ENCODE data around the gene GRIK3. TPM values are rescaled to one million over a fixed set of nuclear protein-coding genes. Genes with fewer than 3 reads are reported as not detected.

The GRIK3 gene
- total RNA-seq, 1 experiment from 2014 or later: 5.5 TPM

DNA sequence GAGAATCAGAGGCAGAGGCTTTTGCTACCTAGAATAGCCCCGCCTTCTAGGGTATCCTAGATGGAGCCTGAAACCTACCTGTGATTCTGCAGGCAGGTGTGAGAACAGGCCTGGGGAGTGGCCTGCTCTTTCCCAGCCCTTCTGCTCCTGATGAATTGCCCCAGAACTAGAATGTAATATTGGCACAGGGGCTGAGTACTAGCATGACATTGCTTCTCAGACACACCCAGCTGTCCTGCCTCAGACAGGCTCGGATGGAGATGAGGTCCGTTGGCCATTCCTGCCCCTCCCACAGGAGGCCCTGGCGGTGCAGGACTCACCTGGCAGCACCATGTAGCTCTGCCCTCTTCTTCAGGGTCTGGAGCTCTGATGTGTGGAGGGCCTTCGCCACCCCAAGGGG is 237.6 kb downstream of the GRIK3 start (continued):
- no peak for TF ChIP-seq GABPB1 (CRISPR knock-in tag; IDR thresholded peaks at IDR 0.05)
- TF ChIP-seq SP1 (CRISPR knock-in tag; conservative IDR thresholded peaks at IDR 0.05): no peak

DNA sequence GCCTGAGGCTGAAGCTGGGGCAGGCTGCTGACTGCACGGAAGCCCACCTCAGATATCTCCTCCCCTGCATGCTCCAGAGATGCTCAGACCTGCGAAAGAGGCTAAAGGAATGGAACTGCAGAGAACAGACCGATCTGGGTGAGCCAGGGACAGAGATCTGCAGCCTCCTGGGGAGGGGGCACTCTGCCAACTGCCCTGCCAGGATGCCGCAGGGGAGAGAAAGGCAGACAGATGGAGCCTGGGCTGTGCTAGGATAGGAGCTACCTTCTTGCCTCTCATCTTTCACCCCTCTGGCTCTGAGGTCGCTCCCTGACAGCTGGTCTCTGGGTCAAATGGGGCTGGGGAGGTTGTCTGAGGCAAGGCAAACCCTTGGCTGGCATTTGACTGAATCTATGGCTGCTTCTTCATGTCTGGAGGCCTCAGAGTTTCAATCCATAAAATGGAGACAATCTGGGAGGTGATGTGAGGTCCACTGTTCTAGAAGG is 238.2 kb downstream of the GRIK3 start:
- H3K27me3 Mint-ChIP-seq (ENCODE audit: low read depth): peaks cover 5% of the 10 kb centered on the region; the same call in 1 of the 2 replicates
- ChIA-PET CTCF (no interaction called here), POLR2A (no interaction called here)
- H3K9me3 Mint-ChIP-seq: peaks cover 11% of the 10 kb centered on the region; the same call in 1 of the 2 replicates
- H3K4me1 Mint-ChIP-seq: 0 out of 2 replicates have a peak, but pooled peaks cover 2% of the 10 kb centered on the region
- ATAC-seq: no peak
- no peak for DNase-seq (ENCODE audit: low spot score)
- H3K4me3 Mint-ChIP-seq: no peak overlapping the region
- no peak overlapping the region for H3K27ac Mint-ChIP-seq
- no peaks in the 10 kb centered on the region for H3K36me3 Mint-ChIP-seq
- TF ChIP-seq JUN (CRISPR knock-in tag; IDR thresholded peaks at IDR 0.05) (no peak), ZNF423 (CRISPR knock-in tag; IDR thresholded peaks at IDR 0.05) (no peak), GABPB1 (CRISPR knock-in tag; IDR thresholded peaks at IDR 0.05) (no peak)
- TF ChIP-seq, protein P1, sequence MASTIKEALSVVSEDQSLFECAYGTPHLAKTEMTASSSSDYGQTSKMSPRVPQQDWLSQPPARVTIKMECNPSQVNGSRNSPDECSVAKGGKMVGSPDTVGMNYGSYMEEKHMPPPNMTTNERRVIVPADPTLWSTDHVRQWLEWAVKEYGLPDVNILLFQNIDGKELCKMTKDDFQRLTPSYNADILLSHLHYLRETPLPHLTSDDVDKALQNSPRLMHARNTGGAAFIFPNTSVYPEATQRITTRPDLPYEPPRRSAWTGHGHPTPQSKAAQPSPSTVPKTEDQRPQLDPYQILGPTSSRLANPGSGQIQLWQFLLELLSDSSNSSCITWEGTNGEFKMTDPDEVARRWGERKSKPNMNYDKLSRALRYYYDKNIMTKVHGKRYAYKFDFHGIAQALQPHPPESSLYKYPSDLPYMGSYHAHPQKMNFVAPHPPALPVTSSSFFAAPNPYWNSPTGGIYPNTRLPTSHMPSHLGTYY (CRISPR knock-in tag; IDR thresholded peaks at IDR 0.05): no peak
- TF ChIP-seq, protein P2, sequence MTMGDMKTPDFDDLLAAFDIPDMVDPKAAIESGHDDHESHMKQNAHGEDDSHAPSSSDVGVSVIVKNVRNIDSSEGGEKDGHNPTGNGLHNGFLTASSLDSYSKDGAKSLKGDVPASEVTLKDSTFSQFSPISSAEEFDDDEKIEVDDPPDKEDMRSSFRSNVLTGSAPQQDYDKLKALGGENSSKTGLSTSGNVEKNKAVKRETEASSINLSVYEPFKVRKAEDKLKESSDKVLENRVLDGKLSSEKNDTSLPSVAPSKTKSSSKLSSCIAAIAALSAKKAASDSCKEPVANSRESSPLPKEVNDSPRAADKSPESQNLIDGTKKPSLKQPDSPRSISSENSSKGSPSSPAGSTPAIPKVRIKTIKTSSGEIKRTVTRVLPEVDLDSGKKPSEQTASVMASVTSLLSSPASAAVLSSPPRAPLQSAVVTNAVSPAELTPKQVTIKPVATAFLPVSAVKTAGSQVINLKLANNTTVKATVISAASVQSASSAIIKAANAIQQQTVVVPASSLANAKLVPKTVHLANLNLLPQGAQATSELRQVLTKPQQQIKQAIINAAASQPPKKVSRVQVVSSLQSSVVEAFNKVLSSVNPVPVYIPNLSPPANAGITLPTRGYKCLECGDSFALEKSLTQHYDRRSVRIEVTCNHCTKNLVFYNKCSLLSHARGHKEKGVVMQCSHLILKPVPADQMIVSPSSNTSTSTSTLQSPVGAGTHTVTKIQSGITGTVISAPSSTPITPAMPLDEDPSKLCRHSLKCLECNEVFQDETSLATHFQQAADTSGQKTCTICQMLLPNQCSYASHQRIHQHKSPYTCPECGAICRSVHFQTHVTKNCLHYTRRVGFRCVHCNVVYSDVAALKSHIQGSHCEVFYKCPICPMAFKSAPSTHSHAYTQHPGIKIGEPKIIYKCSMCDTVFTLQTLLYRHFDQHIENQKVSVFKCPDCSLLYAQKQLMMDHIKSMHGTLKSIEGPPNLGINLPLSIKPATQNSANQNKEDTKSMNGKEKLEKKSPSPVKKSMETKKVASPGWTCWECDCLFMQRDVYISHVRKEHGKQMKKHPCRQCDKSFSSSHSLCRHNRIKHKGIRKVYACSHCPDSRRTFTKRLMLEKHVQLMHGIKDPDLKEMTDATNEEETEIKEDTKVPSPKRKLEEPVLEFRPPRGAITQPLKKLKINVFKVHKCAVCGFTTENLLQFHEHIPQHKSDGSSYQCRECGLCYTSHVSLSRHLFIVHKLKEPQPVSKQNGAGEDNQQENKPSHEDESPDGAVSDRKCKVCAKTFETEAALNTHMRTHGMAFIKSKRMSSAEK (CRISPR knock-in tag; IDR thresholded peaks at IDR 0.05; ENCODE audit: borderline replicate concordance): no peak

GRCh38 chr1:36794460-36794859 is 239.9 kb downstream of the GRIK3 start:
- DNase-seq (ENCODE audit: low spot score): no peak
- H3K36me3 Mint-ChIP-seq: no peaks in the 10 kb centered on the region
- peaks cover 5% of the 10 kb centered on the region; the same call in 1 of the 2 replicates for H3K27me3 Mint-ChIP-seq (ENCODE audit: low read depth)
- H3K27ac Mint-ChIP-seq: no peak overlapping the region
- CTCF ChIA-PET: no interaction called here
- H3K4me3 Mint-ChIP-seq: no peak overlapping the region
- peaks cover 11% of the 10 kb centered on the region; the same call in 1 of the 2 replicates for H3K9me3 Mint-ChIP-seq
- POLR2A ChIA-PET: no interaction called here
- peaks cover 11% of the 10 kb centered on the region for H3K4me1 Mint-ChIP-seq
- ATAC-seq: no peak
- no peak for TF ChIP-seq NFE2L1 (CRISPR knock-in tag; IDR thresholded peaks at IDR 0.05)
- no peak for TF ChIP-seq TCF7 (CRISPR knock-in tag; IDR thresholded peaks at IDR 0.05; ENCODE audit: low read depth)
- TF ChIP-seq ATF2 (CRISPR knock-in tag; IDR thresholded peaks at IDR 0.05; ENCODE audit: borderline replicate concordance, low read depth): no peak
- TF ChIP-seq, protein P3, sequence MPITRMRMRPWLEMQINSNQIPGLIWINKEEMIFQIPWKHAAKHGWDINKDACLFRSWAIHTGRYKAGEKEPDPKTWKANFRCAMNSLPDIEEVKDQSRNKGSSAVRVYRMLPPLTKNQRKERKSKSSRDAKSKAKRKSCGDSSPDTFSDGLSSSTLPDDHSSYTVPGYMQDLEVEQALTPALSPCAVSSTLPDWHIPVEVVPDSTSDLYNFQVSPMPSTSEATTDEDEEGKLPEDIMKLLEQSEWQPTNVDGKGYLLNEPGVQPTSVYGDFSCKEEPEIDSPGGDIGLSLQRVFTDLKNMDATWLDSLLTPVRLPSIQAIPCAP (CRISPR knock-in tag; IDR thresholded peaks at IDR 0.05): no peak
- no peak for TF ChIP-seq ZNF121 (CRISPR knock-in tag; IDR thresholded peaks at IDR 0.05)
- TF ChIP-seq, protein P4, sequence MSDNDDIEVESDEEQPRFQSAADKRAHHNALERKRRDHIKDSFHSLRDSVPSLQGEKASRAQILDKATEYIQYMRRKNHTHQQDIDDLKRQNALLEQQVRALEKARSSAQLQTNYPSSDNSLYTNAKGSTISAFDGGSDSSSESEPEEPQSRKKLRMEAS (CRISPR knock-in tag; IDR thresholded peaks at IDR 0.05): no peak
- TF ChIP-seq FOXP4 (CRISPR knock-in tag; IDR thresholded peaks at IDR 0.05): no peak
- no peak for TF ChIP-seq ATF3 (CRISPR knock-in tag; conservative IDR thresholded peaks at IDR 0.05)
- no peak for TF ChIP-seq CREM (CRISPR knock-in tag; IDR thresholded peaks at IDR 0.05)
- no peak for TF ChIP-seq TEAD1 (CRISPR knock-in tag; IDR thresholded peaks at IDR 0.05)
- no peak for TF ChIP-seq ZNF232 (CRISPR knock-in tag; IDR thresholded peaks at IDR 0.05)
- TF ChIP-seq TP53 (CRISPR knock-in tag; IDR thresholded peaks at IDR 0.05): no peak
- TF ChIP-seq, protein P5, sequence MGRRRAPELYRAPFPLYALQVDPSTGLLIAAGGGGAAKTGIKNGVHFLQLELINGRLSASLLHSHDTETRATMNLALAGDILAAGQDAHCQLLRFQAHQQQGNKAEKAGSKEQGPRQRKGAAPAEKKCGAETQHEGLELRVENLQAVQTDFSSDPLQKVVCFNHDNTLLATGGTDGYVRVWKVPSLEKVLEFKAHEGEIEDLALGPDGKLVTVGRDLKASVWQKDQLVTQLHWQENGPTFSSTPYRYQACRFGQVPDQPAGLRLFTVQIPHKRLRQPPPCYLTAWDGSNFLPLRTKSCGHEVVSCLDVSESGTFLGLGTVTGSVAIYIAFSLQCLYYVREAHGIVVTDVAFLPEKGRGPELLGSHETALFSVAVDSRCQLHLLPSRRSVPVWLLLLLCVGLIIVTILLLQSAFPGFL (CRISPR knock-in tag; IDR thresholded peaks at IDR 0.05; ENCODE audit: borderline replicate concordance): no peak
- no peak for TF ChIP-seq JAZF1 (CRISPR knock-in tag; IDR thresholded peaks at IDR 0.05)
- TF ChIP-seq GABPB1 (CRISPR knock-in tag; IDR thresholded peaks at IDR 0.05): no peak
- TF ChIP-seq ZNF671 (CRISPR knock-in tag; IDR thresholded peaks at IDR 0.05): no peak

All from WTC11 (cell line).